Endothelial cell of umbilical vein (primary cell): ENCODE results near the gene RASGRF2. TPM values are rescaled to one million over a fixed set of nuclear protein-coding genes. Genes with fewer than 3 reads are reported as not detected.

Experiments used
- BruUV-seq: library from RNA; stranded (reverse); fragments of 400-500 nt; replicated peaks from 2 replicates; lab custom pipeline; 2021; lab: Mats Ljungman, UMichigan
- CTCF ChIA-PET: fragments of 300-600, 350-600 bp; sonication (Branson Sonifier 250); formaldehyde crosslinking; loops from one replicate; lab custom pipeline; 2021; ENCODE audit warnings: antibody characterized with exemption, inconsistent platforms; lab: Charles Lee
- POLR2A ChIA-PET: fragments of 300-600, 350-600 bp; sonication (Branson Sonifier 250); formaldehyde crosslinking; loops from one replicate; lab custom pipeline; 2021; ENCODE audit warnings: antibody characterized with exemption, inconsistent platforms; lab: Charles Lee
- DNase-seq: peaks from one replicate; pipeline ENCODE4 v3.0.0-alpha.2; 2011; ENCODE audit warnings: low read depth, low spot score
- FAIRE-seq: peaks from 2 replicates; lab custom pipeline; 2011; peaks lifted over from hg19 to GRCh38; lab: Jason Lieb, UNC
- H2AFZ ChIP-seq: 2 replicates; pipeline ENCODE4 v1.6.0; 2012; ENCODE audit warnings: low read depth, low read length, control low read depth, inconsistent platforms
- H3K27ac ChIP-seq: 2 replicates; pipeline ENCODE4 v1.5.1; 2011; ENCODE audit warnings: low read depth, mild to moderate bottlenecking, control low read depth, low read length, moderate library complexity; ENCODE audit not compliant: insufficient read depth
- H3K27me3 ChIP-seq, 2 experiments: 2 replicates each; pipeline versions ENCODE4 v1.6.0 to v1.6.1; 2011; ENCODE audit warnings: low read length in 2 of 2, mixed read lengths in 1 of 2; ENCODE audit not compliant: control insufficient read depth in 2 of 2, insufficient read depth in 2 of 2
- H3K36me3 ChIP-seq, 2 experiments: 2 replicates in 1 of 2; 3 replicates in 1 of 2; pipeline ENCODE4 v1.5.1; 2011; ENCODE audit warnings: low read length in 2 of 2, mild to moderate bottlenecking in 1 of 2, moderate library complexity in 1 of 2; ENCODE audit not compliant: control insufficient read depth in 2 of 2, insufficient read depth in 2 of 2; ENCODE audit errors: extremely low read depth in 1 of 2
- H3K4me1 ChIP-seq: 3 replicates; pipeline ENCODE4 v1.5.1; 2011; ENCODE audit warnings: mild to moderate bottlenecking, low read length; ENCODE audit not compliant: control insufficient read depth, insufficient read depth; ENCODE audit errors: extremely low read depth
- H3K4me2 ChIP-seq: 2 replicates; pipeline ENCODE4 v1.6.1; 2011; ENCODE audit warnings: low read length, control low read depth, mixed read lengths; ENCODE audit not compliant: insufficient read depth
- H3K4me3 ChIP-seq, 3 experiments: fragments of 200-600 bp in 1 of 3; sonication (generic), shearing (Covaris generic) in 1 of 3; replicated peaks in 1 of 3; 2 replicates each; pipeline ENCODE4 v1.5.1; 2011 to 2016; ENCODE audit warnings: control low read depth in 3 of 3, low read length in 3 of 3, mild to moderate bottlenecking in 2 of 3, inconsistent platforms in 1 of 3, low read depth in 1 of 3, moderate library complexity in 1 of 3; ENCODE audit not compliant: insufficient read depth in 1 of 3
- H3K79me2 ChIP-seq: 2 replicates; pipeline ENCODE4 v1.6.0; 2012; ENCODE audit warnings: low read length, inconsistent platforms; ENCODE audit not compliant: control insufficient read depth, insufficient read depth
- H3K9ac ChIP-seq: replicated peaks from 2 replicates; pipeline ENCODE3; 2011; ENCODE audit warnings: low read length, control low read depth; ENCODE audit not compliant: insufficient read depth; ENCODE audit errors: extremely low read depth
- H3K9me1 ChIP-seq: replicated peaks from 3 replicates; pipeline ENCODE4 v1.6.0; 2011; ENCODE audit warnings: mild to moderate bottlenecking, low read length; ENCODE audit not compliant: control insufficient read depth, insufficient read depth; ENCODE audit errors: extremely low read depth
- H3K9me3 ChIP-seq: replicated peaks from 2 replicates; pipeline ENCODE4 v1.5.1; 2012; ENCODE audit warnings: low read length, inconsistent platforms; ENCODE audit not compliant: control insufficient read depth, insufficient read depth
- H4K20me1 ChIP-seq: replicated peaks from 2 replicates; pipeline ENCODE3; 2011; ENCODE audit warnings: mild to moderate bottlenecking, low read length; ENCODE audit not compliant: control insufficient read depth, insufficient read depth; ENCODE audit errors: extremely low read depth
- EZH2 ChIP-seq: IDR thresholded peaks from 2 replicates; pipeline ENCODE4 v1.6.1; 2012; ENCODE audit warnings: borderline replicate concordance, low read depth, mild to moderate bottlenecking, moderate library complexity, low read length, inconsistent platforms; ENCODE audit not compliant: severe bottlenecking
- FOS ChIP-seq: IDR thresholded peaks from 2 replicates; pipeline ENCODE4 v1.6.1; 2011; ENCODE audit warnings: mild to moderate bottlenecking, low read length, moderate library complexity, borderline replicate concordance; ENCODE audit not compliant: insufficient read depth
- GATA2 ChIP-seq: IDR thresholded peaks from 2 replicates; pipeline ENCODE4 v1.7.0; 2011; ENCODE audit warnings: low read depth, mild to moderate bottlenecking, moderate library complexity, mixed read lengths, low read length; ENCODE audit not compliant: insufficient read length, insufficient read depth
- JUN ChIP-seq: IDR thresholded peaks from 2 replicates; pipeline ENCODE4 v1.6.1; 2011; ENCODE audit warnings: borderline replicate concordance, low read depth; ENCODE audit not compliant: insufficient read length, insufficient read depth
- MYC ChIP-seq: IDR thresholded peaks from one replicate; pipeline ENCODE4 v1.6.1; 2011; ENCODE audit warnings: mild to moderate bottlenecking, low read depth, low read length
- POLR2A ChIP-seq: IDR thresholded peaks from 2 replicates; pipeline ENCODE4 v1.6.1; 2012; ENCODE audit warnings: low read depth, mild to moderate bottlenecking, control low read depth, low read length
- dilution Hi-C: fragments of 300-500 bp; cut with MboI; formaldehyde crosslinking; loops from one replicate; pipeline ENCODE4 v1.15.0; 2019; ENCODE audit warnings: low sequenced_read_pairs; ENCODE audit not compliant: extremely low pct_ligation_motif_present
- intact Hi-C: fragments of 100-400 bp; cut with micrococcal nuclease; formaldehyde crosslinking; loops from one replicate; pipeline ENCODE4 v1.10.0; 2022
- polyA plus RNA-seq, 4 experiments: library from polyadenylated mRNA; depleted of rRNA in 3 of 4; stranded (reverse) in 3 of 4; unstranded in 1 of 4; fragments of >200 nt; gene quantifications; 2 replicates each; pipeline versions ENCODE4 v1.2.1 to v1.2.3, GENCODE V29; 2011 to 2012; ENCODE audit warnings: missing spikeins in 1 of 4
- total RNA-seq: library from RNA; stranded (reverse); gene quantifications from 2 replicates; pipeline ENCODE4 v1.2.3, GENCODE V29; 2021
- TF ChIP-seq, protein P1 (sequence below): IDR thresholded peaks from 2 replicates; pipeline ENCODE4 v1.6.1; 2011; ENCODE audit not compliant: insufficient read depth, insufficient read length
- TF ChIP-seq, protein P2 (sequence below), 2 donors: IDR thresholded peaks; 1 replicate in 1 of 2; 2 replicates in 1 of 2; pipeline ENCODE4 v1.5.1; 2011; ENCODE audit warnings: low read length in 2 of 2, mild to moderate bottlenecking in 2 of 2, moderate library complexity in 2 of 2, control low read depth in 1 of 2, inconsistent platforms in 1 of 2, low read depth in 1 of 2; ENCODE audit not compliant: insufficient read depth in 1 of 2; ENCODE audit errors: extremely low read depth in 1 of 2

Gene RASGRF2
- total and polyA plus RNA-seq, 2 donors (not counting 3 experiments of a cell fraction or from before 2014, with no cell fraction given), result 0.41 to 4.0 TPM

DNA sequence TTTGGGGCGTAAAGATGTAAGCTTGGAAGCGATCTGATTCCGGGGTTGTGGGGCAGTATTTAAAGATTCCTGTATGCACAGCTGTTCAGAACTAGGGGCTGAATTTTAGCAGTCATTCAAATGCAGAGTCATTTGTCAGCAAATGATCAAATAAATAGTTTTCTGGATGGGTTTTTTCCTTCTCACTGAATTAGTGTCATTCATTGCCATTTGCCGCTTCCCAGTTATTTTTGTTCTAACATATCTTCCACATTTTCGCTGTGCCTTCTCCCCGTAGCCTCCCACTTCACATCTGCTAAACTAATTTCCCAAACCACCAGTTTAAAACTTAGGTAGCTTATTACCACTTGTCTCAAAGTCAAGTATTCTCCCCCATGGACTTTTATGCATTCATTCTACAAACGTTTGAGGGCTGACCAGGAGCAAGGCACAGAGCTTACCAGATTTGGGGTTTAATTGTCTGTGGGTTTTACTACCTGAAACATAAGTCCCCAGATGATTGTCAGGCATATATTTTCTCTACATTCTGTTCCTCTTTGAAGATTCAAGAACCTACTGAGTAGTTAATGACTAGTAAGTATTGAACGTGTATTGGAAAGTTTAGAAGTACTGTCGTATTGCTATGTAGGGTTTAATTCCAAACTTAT lies 231.7 kb downstream of the RASGRF2 start:
- DNase-seq (no peak), FAIRE-seq (no peak)
- ChIA-PET POLR2A (no interaction called here), CTCF (interaction anchor here (0.6 to 2.2 kb wide), 4 partner anchors 10 to 277 kb away, joined by 3 to 6 read pairs (median 4); no protein-coding TSS in a partner anchor)
- Histone ChIP-seq H3K9me1 (no peaks in the 10 kb centered on the region), H3K27ac (no peak overlapping the region), H3K79me2 (no peaks in the 10 kb centered on the region), H2AFZ (no peak overlapping the region), H3K4me1 (no peaks in the 10 kb centered on the region), H4K20me1 (no peaks in the 10 kb centered on the region), H3K4me3 (no peak overlapping the region), H3K9ac (no peak overlapping the region), H3K9me3 (no peaks in the 10 kb centered on the region), H3K36me3 (no peaks in the 10 kb centered on the region), H3K4me2 (no peak overlapping the region), H3K27me3 (peaks cover 5 to 14% of the 10 kb centered on the region in 2 experiments)
- BruUV-seq, result no TSS peak
- intact Hi-C loops, result loop anchor here (10.0 kb wide), 1 partner anchor 1097 kb away; no protein-coding TSS in a partner anchor
- TF ChIP-seq FOS, result no peak
- dilution Hi-C loops, result no loop called here

- FAIRE-seq (no peak), DNase-seq (no peak)
- TF ChIP-seq JUN (no peak), FOS (no peak), MYC (no peak), POLR2A (no peak), EZH2 (no peak), GATA2 (no peak)
- TF ChIP-seq, protein P1, sequence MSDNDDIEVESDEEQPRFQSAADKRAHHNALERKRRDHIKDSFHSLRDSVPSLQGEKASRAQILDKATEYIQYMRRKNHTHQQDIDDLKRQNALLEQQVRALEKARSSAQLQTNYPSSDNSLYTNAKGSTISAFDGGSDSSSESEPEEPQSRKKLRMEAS, result no peak
- TF ChIP-seq, protein P2, sequence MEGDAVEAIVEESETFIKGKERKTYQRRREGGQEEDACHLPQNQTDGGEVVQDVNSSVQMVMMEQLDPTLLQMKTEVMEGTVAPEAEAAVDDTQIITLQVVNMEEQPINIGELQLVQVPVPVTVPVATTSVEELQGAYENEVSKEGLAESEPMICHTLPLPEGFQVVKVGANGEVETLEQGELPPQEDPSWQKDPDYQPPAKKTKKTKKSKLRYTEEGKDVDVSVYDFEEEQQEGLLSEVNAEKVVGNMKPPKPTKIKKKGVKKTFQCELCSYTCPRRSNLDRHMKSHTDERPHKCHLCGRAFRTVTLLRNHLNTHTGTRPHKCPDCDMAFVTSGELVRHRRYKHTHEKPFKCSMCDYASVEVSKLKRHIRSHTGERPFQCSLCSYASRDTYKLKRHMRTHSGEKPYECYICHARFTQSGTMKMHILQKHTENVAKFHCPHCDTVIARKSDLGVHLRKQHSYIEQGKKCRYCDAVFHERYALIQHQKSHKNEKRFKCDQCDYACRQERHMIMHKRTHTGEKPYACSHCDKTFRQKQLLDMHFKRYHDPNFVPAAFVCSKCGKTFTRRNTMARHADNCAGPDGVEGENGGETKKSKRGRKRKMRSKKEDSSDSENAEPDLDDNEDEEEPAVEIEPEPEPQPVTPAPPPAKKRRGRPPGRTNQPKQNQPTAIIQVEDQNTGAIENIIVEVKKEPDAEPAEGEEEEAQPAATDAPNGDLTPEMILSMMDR (IDR thresholded peaks at IDR 0.05; ENCODE audit: extremely low read depth in 1 of 2, insufficient read depth in 1 of 2, low read depth in 1 of 2, low read length in 2 of 2), result no peak
- no peak overlapping the region for H3K4me2 ChIP-seq
- H2AFZ ChIP-seq, result no peak overlapping the region
- H3K4me3 ChIP-seq, result no peak overlapping the region
- ChIA-PET POLR2A (no interaction called here), CTCF (interaction anchor here (1.0 to 3.5 kb wide), 4 partner anchors 84 to 711 kb away, joined by 3 to 50 read pairs (median 4); no protein-coding TSS in a partner anchor)
- no peak overlapping the region for H3K9ac ChIP-seq
- no peaks in the 10 kb centered on the region for H3K36me3 ChIP-seq
- no peaks in the 10 kb centered on the region for H3K9me1 ChIP-seq
- H3K27ac ChIP-seq, result no peak overlapping the region
- H3K79me2 ChIP-seq, result no peaks in the 10 kb centered on the region
- H4K20me1 ChIP-seq, result no peaks in the 10 kb centered on the region
- intact Hi-C loops, result loop anchor here (10.0 kb wide), 1 partner anchor 1098 kb away; no protein-coding TSS in a partner anchor
- dilution Hi-C loops, result no loop called here
- no TSS peak for BruUV-seq
- H3K27me3 ChIP-seq, result peaks cover 5 to 14% of the 10 kb centered on the region in 2 experiments
- H3K9me3 ChIP-seq, result no peaks in the 10 kb centered on the region
- no peaks in the 10 kb centered on the region for H3K4me1 ChIP-seq
Measured at GRCh38 chr5:81192373-81192750, 232.2 kb downstream of the RASGRF2 start.
